ENCODE data around the gene PHACTR1.

DNA sequence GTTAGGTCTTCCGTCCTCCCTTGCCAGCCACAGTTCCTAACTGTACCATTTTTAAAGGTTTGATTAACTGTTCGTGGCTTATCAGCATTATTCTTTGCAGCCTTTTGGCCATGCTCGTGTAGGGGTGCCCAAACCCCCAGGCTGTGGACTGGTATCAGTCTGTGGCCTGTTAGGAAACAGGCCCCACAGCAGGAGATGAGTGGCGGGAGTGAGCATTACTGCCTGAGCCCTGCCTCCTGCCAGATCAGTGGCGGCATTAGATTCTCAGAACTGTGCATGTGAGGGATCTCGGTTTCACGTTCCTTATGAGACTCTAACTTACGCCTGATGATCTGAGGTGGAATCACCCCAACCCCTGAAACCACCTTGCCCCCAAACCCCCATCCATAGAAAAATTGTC, 532.4 kb downstream of the PHACTR1 start:
- TF ChIP-seq, protein P1, sequence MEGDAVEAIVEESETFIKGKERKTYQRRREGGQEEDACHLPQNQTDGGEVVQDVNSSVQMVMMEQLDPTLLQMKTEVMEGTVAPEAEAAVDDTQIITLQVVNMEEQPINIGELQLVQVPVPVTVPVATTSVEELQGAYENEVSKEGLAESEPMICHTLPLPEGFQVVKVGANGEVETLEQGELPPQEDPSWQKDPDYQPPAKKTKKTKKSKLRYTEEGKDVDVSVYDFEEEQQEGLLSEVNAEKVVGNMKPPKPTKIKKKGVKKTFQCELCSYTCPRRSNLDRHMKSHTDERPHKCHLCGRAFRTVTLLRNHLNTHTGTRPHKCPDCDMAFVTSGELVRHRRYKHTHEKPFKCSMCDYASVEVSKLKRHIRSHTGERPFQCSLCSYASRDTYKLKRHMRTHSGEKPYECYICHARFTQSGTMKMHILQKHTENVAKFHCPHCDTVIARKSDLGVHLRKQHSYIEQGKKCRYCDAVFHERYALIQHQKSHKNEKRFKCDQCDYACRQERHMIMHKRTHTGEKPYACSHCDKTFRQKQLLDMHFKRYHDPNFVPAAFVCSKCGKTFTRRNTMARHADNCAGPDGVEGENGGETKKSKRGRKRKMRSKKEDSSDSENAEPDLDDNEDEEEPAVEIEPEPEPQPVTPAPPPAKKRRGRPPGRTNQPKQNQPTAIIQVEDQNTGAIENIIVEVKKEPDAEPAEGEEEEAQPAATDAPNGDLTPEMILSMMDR (IDR thresholded peaks at IDR 0.05; ENCODE audit: low read depth, low read length): no peak
- TF ChIP-seq EZH2phosphoT487 (IDR thresholded peaks at IDR 0.05; ENCODE audit: low read depth): no peak

Data from OCI-LY3 (cell line).